Left colon (tissue), 2 donors: ENCODE data around the gene DUXB. TPM values are rescaled to one million over a fixed set of nuclear protein-coding genes. Genes with fewer than 3 reads are reported as not detected.
A peak's percentile ranks its signal among the peaks of the same experiment; 100 is the strongest.

Source experiments
- ATAC-seq: fragments of 200-7000 bp; cut with Tn5 transposase; one replicate; pipeline ENCODE4 v1.9.1; 2020; ENCODE audit warnings: mild to moderate bottlenecking, moderate library complexity
- DNase-seq, 2 donors: peaks; one replicate each; pipeline ENCODE4 v3.0.0-alpha.2; 2020
- intact Hi-C, 2 donors: fragments of 100-400 bp; cut with DNase I in 1 of 2; cut with micrococcal nuclease in 1 of 2; formaldehyde crosslinking; loops; one replicate each; pipeline versions ENCODE4 v1.11.2 to v1.14.0; 2022; cut with DNase I, micrococcal nuclease
- total RNA-seq, 2 donors: library from RNA; stranded (reverse); fragmentation: NEBNext Ultra II Directional; extraction: Animal tissue kit (Norgen Biotek cat#: 25700); gene quantifications; one replicate each; pipeline ENCODE4 v1.2.1, GENCODE V29; 2021
- donor health status: DM: no; HTN: no; CAD: no.
- donor health status: DM: yes; HTN: yes; CAD: no.

The DUXB gene
- total RNA-seq, 2 donors from 2014 or later, result not detected

- DNase-seq, result no peak
- intact Hi-C loops, result no loop called here
- ATAC-seq, result no peak
Measured at GRCh38 chr16:75676909-75677308, 24.4 kb downstream of the DUXB start, which contains the start of gene CPHXL2. CPHXL2 (minus strand) TSS chr16:75677009; CDS start chr16:75676999, 10 bp downstream.

- intact Hi-C loops, result no loop called here
- DNase-seq (no peak), ATAC-seq (no peak)
Measured at GRCh38 chr16:75667503-75667902, 33.8 kb downstream of the DUXB start.

GRCh38 chr16:75660726-75661302 is 40.4 kb downstream of the DUXB start:
- no peak for ATAC-seq
- intact Hi-C loops, result no loop called here
- no peak for DNase-seq

DNA sequence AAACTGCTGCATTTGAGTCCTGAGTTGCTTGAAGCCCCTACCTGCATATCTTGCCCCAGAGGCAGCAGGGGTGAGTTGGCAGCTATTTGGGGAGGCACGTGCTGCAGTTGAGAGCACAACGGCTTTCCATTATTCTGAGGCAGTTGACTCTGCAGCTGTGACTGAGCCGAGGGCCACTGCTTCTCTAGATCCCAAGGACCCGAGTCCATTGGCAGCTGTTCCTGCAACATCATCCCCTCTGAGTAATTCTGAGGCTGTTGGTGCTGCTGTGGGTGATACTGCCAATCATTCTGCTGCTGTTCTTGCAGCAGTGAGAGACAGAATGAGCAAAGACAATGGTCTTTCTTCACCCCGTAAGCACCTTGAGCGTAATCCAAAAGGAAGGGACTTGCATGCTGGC is 40.9 kb downstream of the DUXB start:
- intact Hi-C loops, result no loop called here
- ATAC-seq (no peak), DNase-seq (no peak)

- DNase-seq (no peak), ATAC-seq (no peak)
- intact Hi-C loops, result no loop called here
Measured at GRCh38 chr16:75658175-75658574, 43.1 kb downstream of the DUXB start.

DNA sequence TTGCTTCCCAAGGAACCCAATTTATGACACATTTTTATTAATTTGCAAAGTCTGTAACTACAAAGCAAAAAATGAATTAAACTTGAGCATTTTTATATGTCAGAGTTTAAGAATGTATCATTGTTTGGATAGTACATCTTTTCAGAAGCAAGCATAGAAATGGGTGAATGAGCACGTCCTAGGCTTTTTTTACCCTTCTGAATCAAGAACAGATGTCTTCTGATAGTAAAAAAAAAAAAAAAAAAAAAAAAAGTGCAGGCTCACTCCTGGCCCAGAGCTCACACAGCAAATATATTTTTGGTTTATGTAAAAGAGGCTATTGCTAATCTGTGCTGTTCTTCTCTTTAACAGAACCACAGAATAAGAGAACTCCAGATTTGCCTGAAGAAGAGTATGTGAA is 47.3 kb downstream of the DUXB start:
- ATAC-seq (no peak), DNase-seq (no peak)
- intact Hi-C loops, result no loop called here

DNA sequence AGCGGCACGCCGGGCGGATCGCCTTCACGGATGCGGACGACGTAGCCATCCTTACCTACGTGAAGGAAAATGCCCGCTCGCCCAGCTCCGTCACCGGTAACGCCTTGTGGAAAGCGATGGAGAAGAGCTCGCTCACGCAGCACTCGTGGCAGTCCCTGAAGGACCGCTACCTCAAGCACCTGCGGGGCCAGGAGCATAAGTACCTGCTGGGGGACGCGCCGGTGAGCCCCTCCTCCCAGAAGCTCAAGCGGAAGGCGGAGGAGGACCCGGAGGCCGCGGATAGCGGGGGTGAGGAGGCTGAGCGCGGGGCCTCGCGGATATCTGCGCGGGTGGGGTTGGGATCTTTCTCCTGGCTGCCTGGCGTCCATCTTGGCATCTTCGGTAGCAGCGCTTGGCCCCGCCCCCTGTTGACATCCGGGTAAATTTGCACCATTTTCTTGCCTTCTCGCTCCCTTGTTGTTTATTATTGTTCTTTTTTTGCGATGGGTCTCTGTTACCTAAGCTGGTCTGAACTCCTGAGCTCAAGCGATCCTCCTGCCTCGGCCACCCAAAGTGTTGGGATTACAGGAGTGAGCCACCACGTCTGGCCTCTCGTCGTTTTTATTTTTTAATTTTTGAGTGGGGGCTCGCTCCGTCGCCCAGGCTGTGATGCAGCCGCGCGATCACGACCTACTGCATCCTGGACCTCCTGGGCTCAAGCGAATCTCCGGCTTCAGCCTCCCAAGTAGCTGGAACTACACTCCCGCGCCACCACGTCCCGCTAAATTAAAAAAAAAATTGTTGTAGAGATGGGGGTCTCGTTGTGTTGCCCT is 52.8 kb downstream of the DUXB start:
- intact Hi-C loops, result no loop called here
- peak; percentile 83 to 94 for DNase-seq
- peak; percentile 68 for ATAC-seq

- peak; percentile 93 to 95 for DNase-seq
- peak; percentile 95 for ATAC-seq
- intact Hi-C loops, result no loop called here
Measured at GRCh38 chr16:75647492-75648264, 53.6 kb downstream of the DUXB start, which contains the start of the genes KARS1 and TERF2IP. KARS1 (minus strand) TSS chr16:75647665; CDS start chr16:75647639, 26 bp downstream. TERF2IP (plus strand) TSS chr16:75647773; CDS start chr16:75647883, 110 bp downstream.

GRCh38 chr16:75647112-75647491 is 54.2 kb downstream of the DUXB start:
- ATAC-seq (peak; percentile 19), DNase-seq (no peak)
- intact Hi-C loops, result no loop called here

GRCh38 chr16:75644240-75645012 is 56.8 kb downstream of the DUXB start:
- intact Hi-C loops, result no loop called here
- DNase-seq, result no peak
- ATAC-seq, result no peak

Other genes with a start within 250 kb of the DUXB start
- gene TMEM170A, start 236.8 kb downstream of the DUXB start, total RNA-seq, result 10 to 100 TPM; 54.1 to 71.9 TPM
- gene CHST6, start 206.0 kb downstream of the DUXB start, total RNA-seq, result 1 to 10 TPM; 2.0 to 4.0 TPM
- gene CHST5, start 165.4 kb downstream of the DUXB start, total RNA-seq, result 100 to 1,000 TPM; 115 to 116 TPM
- gene TMEM231, start 145.2 kb downstream of the DUXB start, total RNA-seq, result 1 to 10 TPM; 3.9 to 4.1 TPM
- gene GABARAPL2, start 135.1 kb downstream of the DUXB start, total RNA-seq, result 100 to 1,000 TPM in 1 of 2 donors, 10 to 100 TPM in 1; 91.1 to 110 TPM
- 10 to 100 TPM; 35.9 to 37.5 TPM for gene ADAT1, start 78.2 kb downstream of the DUXB start, total RNA-seq
- gene KARS1, start 53.8 kb downstream of the DUXB start, total RNA-seq, result 100 to 1,000 TPM in 1 of 2 donors, 10 to 100 TPM in 1; 84.8 to 102 TPM
- gene TERF2IP, start 53.7 kb downstream of the DUXB start, total RNA-seq, result 10 to 100 TPM; 22.5 to 30.0 TPM
- gene CPHXL2, start 24.5 kb downstream of the DUXB start, total RNA-seq, result not detected
- gene CPHXL, start 25.0 kb upstream of the DUXB start, total RNA-seq, result not detected